ENCODE data around the gene ITPRID1. TPM values are rescaled to one million over a fixed set of nuclear protein-coding genes. Genes with fewer than 3 reads are reported as not detected.

Gene ITPRID1
- total RNA-seq, 1 donor from 2014 or later = not detected

- no peaks in the 10 kb centered on the region for H3K27me3 Mint-ChIP-seq
- no peak for DNase-seq
- CTCF ChIA-PET = no interaction called here
- intact Hi-C loops (cut with micrococcal nuclease) = no loop called here
- H3K4me3 Mint-ChIP-seq = no peak overlapping the region
- peaks cover 3% of the 10 kb centered on the region for H3K9me3 Mint-ChIP-seq
- ATAC-seq (ENCODE audit: low read depth) = no peak
- no peak for TF ChIP-seq CTCF (IDR thresholded peaks at IDR 0.05)
- POLR2A ChIA-PET = no interaction called here
- H3K4me1 Mint-ChIP-seq = no peaks in the 10 kb centered on the region
- H3K27ac Mint-ChIP-seq = no peak overlapping the region
- no peaks in the 10 kb centered on the region for H3K36me3 Mint-ChIP-seq (ENCODE audit: low read depth)
Observed at GRCh38 chr7:31487476-31487875, 26.4 kb upstream of the ITPRID1 start.

GRCh38 chr7:31488562-31489203, 25.2 kb upstream of the ITPRID1 start:
- no peak for DNase-seq
- H3K4me1 Mint-ChIP-seq = no peaks in the 10 kb centered on the region

GRCh38 chr7:31490796-31491314, 23.0 kb upstream of the ITPRID1 start:
- Mint-ChIP-seq H3K27me3 (no peaks in the 10 kb centered on the region), H3K27ac (no peak overlapping the region), H3K4me3 (no peak overlapping the region), H3K9me3 (no peaks in the 10 kb centered on the region), H3K36me3 (ENCODE audit: low read depth) (no peaks in the 10 kb centered on the region), H3K4me1 (no peaks in the 10 kb centered on the region)
- TF ChIP-seq CTCF (IDR thresholded peaks at IDR 0.05) = no peak
- POLR2A ChIA-PET = no interaction called here
- CTCF ChIA-PET = no interaction called here
- no peak for ATAC-seq (ENCODE audit: low read depth)
- intact Hi-C loops (cut with micrococcal nuclease) = no loop called here
- no peak for DNase-seq

More at GRCh38 chr7:31488562-31489203, 25.2 kb upstream of the ITPRID1 start:
- Mint-ChIP-seq H3K36me3 (ENCODE audit: low read depth) (no peaks in the 10 kb centered on the region), H3K27ac (no peak overlapping the region), H3K9me3 (peaks cover 3% of the 10 kb centered on the region), H3K4me3 (no peak overlapping the region), H3K27me3 (no peaks in the 10 kb centered on the region)
- no peak for ATAC-seq (ENCODE audit: low read depth)
- intact Hi-C loops (cut with micrococcal nuclease) = loop anchor here (2.0 kb wide), 1 partner anchor 46 kb away; no protein-coding TSS in a partner anchor
- ChIA-PET CTCF (no interaction called here), POLR2A (no interaction called here)
- no peak for TF ChIP-seq CTCF (IDR thresholded peaks at IDR 0.05)

- Mint-ChIP-seq H3K36me3 (ENCODE audit: low read depth) (no peaks in the 10 kb centered on the region), H3K27ac (no peak overlapping the region), H3K4me1 (no peaks in the 10 kb centered on the region), H3K4me3 (no peak overlapping the region), H3K27me3 (no peaks in the 10 kb centered on the region), H3K9me3 (no peaks in the 10 kb centered on the region)
- intact Hi-C loops (cut with micrococcal nuclease) = no loop called here
- ATAC-seq (ENCODE audit: low read depth) = no peak
- DNase-seq = no peak
- TF ChIP-seq CTCF (IDR thresholded peaks at IDR 0.05) = no peak
- ChIA-PET CTCF (interaction anchor here (0.6 kb wide), 1 partner anchor 93 kb away, joined by 3 read pairs; no protein-coding TSS in a partner anchor), POLR2A (no interaction called here)
Observed at GRCh38 chr7:31492086-31492485, 21.8 kb upstream of the ITPRID1 start.

GRCh38 chr7:31493714-31494181, 20.1 kb upstream of the ITPRID1 start:
- ChIA-PET CTCF (no interaction called here), POLR2A (no interaction called here)

More at GRCh38 chr7:31493714-31494181, 20.1 kb upstream of the ITPRID1 start:
- Mint-ChIP-seq H3K4me3 (no peak overlapping the region), H3K36me3 (ENCODE audit: low read depth) (no peaks in the 10 kb centered on the region), H3K27ac (no peak overlapping the region), H3K27me3 (no peaks in the 10 kb centered on the region), H3K4me1 (no peaks in the 10 kb centered on the region), H3K9me3 (no peaks in the 10 kb centered on the region)
- TF ChIP-seq CTCF (IDR thresholded peaks at IDR 0.05) = no peak
- DNase-seq (no peak), ATAC-seq (ENCODE audit: low read depth) (no peak)
- intact Hi-C loops (cut with micrococcal nuclease) = no loop called here
